NCI-H526 (cell line): ENCODE measurements around the gene PRDM11.
A peak's percentile ranks its signal among the peaks of the same experiment; 100 is the strongest.

Experiments
- DNase-seq, 2 experiments: peaks; one replicate each; lab custom pipeline; 2025; lab: John Stamatoyannopoulos, UW

The PRDM11 gene

GRCh38 chr11:45210846-45211245, 64.4 kb downstream of the PRDM11 start:
- DNase-seq = no peak

DNA sequence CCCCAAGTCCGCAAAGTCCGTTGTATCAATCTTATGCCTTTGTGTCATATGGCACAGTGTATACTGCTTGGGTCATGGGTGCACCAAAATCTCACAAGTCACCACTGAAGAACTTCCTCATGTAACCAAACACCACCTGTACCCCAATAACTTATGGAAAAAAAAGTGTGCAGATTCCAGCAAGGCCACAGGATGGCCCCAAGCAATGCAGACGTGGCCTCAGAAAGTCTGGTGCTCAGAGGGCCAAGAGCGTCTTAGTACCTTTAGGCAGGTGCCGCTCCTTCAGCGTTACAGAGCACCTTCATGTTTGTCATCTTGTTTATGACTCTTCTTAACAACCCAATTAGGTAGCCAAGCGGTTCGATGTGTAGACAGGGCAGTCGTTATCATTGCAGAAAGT, 65.3 kb downstream of the PRDM11 start:
- no peak for DNase-seq

GRCh38 chr11:45212566-45213315, 66.3 kb downstream of the PRDM11 start:
- peak in 1 of 2 experiments; percentile 39 for DNase-seq

DNA sequence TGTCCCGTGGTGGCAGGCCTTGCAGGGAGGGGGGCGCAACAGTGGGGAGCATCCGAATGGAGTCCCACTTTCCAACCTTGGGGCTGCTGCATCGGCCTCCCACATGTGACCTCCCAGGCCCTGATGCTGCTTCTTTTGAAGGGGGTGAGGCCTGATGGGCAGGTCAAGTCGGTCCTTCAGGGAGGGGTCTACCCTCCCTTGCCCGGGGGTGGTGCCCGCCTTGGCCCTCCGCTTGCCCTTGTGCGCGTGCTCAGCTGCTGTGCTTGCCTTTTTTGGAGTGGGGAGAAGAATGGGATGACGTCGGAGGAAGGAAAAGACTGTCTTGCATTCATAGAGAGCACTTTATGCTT, 66.9 kb downstream of the PRDM11 start:
- DNase-seq = no peak

DNA sequence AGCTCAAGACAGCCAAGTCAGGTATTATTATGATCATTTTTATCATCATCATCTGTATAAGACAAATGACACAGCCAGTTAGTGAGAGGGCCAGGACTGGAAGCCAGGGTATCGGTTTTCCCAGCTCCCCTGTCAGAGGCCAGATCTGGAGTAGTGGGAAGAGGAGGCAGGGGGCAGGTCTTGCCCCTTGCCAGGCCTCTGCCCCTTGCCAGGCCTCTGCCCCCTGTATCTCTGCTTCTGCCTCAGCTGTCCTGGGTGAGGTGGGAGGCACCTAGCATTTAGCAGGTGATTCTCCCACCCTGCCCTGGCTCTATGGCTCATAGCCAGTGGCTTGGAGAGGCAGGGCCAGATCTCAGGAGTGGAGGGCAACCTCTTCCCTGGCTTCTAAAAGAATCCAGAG, 67.3 kb downstream of the PRDM11 start:
- DNase-seq = no peak

GRCh38 chr11:45215098-45215865, 68.8 kb downstream of the PRDM11 start:
- DNase-seq = no peak

- no peak for DNase-seq
Measured at GRCh38 chr11:45216031-45216430, 69.6 kb downstream of the PRDM11 start.

DNA sequence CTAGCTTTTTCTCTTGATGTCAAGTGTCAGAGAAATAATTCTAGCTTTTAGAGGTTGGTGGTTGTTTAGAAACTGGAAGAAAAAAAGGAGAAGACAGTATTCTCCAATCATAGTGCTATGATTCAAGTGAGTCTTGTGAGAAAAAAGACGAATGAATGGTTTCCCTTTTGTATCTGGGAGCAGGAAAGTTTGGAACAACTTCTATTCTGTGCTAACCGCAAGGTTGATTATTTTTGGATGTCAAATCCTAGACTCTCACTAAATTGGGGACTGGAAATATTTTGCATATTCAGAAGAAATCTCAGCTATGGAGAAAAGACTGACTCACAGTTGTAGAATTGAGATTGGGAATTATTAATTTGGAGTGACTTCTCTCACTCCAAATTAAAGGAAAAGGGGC, 70.5 kb downstream of the PRDM11 start:
- DNase-seq = no peak

DNA sequence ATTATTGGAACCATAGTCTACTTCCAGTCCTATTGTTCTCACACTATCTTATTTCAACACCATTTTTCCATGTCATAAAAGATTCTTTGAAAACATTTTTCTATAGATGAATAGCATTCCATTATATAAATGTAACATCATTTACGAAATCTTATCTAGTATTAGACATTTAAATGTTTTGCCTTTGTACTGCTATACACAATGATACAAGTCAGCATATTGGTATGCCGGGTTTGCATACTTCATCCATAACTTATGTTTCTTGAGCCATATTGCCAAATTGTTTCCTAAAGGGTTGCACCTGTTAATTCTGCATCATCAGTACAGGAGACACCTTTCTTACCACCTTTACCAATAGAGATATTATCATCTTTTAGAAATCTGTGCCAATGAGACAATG, 71.6 kb downstream of the PRDM11 start:
- DNase-seq = no peak

- no peak for DNase-seq
Measured at GRCh38 chr11:45218705-45219104, 72.3 kb downstream of the PRDM11 start.

GRCh38 chr11:45219411-45219810, 73.0 kb downstream of the PRDM11 start:
- no peak for DNase-seq

- no peak for DNase-seq
Measured at GRCh38 chr11:45223496-45223895, 77.1 kb downstream of the PRDM11 start.

- DNase-seq = no peak
Measured at GRCh38 chr11:45224766-45225165, 78.3 kb downstream of the PRDM11 start.

- peak in 1 of 2 experiments; percentile 30 for DNase-seq
Measured at GRCh38 chr11:45225277-45225676, 78.8 kb downstream of the PRDM11 start.

- no peak for DNase-seq
Measured at GRCh38 chr11:45225961-45226871, 79.8 kb downstream of the PRDM11 start.

DNA sequence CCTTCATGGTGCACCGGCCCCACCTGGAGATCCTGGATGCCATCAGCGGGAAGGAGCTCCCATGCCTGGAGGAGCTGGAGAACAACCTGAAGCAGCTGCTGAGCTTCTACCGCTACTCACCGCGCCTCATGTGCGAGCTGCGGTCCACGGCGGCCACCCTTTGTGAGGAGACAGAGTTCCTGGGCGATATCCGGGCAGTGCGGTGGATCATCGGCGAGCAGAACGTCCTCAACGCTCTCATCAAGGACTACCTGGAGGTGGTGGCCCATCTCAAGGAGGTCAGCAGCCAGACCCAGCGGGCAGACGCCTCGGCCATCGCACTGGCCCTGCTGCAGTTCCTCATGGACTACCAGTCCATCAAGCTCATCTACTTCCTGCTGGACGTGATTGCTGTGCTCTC, 80.5 kb downstream of the PRDM11 start:
- no peak for DNase-seq

- DNase-seq = no peak
Measured at GRCh38 chr11:45227836-45228235, 81.4 kb downstream of the PRDM11 start.

DNA sequence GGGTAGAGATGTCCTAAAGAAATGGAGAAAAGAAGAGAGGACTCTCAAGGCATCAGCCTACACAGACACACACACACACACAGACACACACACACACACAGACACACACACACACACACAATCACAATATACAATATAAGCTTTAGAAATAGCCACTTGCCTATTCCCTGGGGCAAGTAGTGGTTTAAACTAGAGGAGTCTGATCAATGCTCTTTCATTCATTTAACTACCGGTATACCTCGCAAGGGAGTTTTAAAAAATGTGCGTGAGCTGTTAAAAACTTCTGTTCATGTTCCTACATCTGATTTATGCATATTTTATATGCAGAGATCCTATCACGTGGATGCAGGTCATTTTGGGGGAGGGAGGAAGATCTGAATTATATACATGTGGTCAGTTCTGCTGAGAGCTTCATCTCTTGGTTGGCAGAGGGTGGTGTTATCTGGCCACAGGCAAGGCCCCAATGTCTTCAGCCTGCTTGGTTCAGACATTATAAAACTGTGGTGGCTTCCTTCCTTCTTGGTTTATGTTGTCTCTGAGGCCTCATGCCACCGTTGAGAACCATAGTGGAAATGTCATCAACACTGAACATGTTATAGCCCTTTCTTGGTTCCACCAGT, 83.1 kb downstream of the PRDM11 start:
- no peak for DNase-seq

DNA sequence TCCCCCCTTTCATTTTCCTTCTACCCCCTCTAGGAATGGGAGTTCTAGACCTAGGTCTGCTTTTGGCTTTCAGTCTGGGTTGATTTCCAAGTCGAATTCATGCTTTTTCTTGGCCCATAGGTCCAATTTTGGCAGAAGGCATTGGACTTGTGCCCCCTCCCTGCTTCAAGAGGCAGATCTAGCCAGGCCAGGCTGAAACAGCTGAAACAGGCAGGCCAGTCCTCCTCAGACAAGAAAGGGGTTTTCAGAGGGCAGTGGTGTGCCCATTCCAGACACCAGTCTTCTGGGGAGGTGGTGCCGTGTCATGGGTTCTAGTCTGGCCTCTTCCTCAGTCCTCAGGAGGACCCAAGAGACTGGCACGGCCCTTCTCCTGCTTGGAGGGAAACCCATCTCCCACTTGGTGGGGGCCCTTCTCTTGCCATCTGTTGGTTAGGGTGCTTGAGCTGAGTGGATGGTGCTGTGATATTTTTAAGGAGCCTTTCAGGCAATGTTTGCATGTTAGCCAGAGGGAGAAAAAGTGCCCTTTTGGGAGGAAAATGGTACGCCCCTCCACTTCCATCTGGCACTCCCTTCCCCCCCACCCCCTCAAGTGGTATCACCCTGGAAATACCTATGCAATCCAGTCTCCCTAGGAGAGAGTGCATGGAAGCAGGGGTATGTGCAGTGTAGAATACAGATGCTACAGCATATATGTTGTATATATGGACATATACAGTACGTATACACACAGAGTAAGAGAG, 86.1 kb downstream of the PRDM11 start:
- DNase-seq = no peak

DNA sequence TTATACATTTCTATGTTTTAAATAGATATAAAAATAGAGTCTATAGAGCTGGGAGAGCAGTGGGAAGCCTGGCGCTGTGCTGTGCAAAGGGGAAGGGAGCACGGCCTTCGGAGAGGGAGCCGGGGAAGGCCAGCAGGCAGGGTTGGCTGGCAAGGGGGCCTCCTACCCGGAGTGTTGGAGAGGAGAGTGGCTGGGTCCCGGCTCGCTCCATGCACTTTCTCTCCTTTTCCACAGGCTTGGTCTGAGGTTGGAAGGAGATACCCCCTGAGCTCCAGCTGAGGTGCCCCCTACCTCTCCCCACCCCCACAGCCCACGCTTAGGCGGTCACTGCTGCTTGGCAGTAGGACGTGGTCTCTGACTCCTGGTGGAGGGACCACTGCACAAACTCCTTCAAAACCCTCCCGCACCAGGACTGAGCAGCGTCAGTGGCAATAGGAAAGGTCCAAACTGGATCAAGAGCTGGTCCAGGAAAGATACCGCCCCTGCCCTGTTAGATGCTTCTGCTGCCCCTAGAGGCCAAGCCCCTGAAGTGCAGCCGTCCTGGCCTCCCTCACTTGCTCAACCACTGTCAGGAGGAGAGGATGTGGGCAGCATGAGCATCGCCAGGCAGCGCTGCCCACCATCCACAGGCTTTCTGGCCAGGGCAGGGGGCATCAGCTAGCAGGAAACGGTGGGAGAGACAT, 86.8 kb downstream of the PRDM11 start:
- peak; percentile 32 to 86 for DNase-seq

- no peak for DNase-seq
Measured at GRCh38 chr11:45233804-45234170, 87.3 kb downstream of the PRDM11 start.
